Gastrocnemius medialis (tissue), 4 donors: ENCODE measurements around the gene CALN1. TPM values are rescaled to one million over a fixed set of nuclear protein-coding genes. Genes with fewer than 3 reads are reported as not detected.
A peak's percentile ranks its signal among the peaks of the same experiment; 100 is the strongest.

Experiments used
- ATAC-seq, 2 donors: fragments of 150-250 bp; one replicate each; pipeline ENCODE4 v1.9.1; 2016
- DNase-seq, 2 donors: peaks; one replicate each; pipeline ENCODE4 v3.0.0-alpha.2; 2019
- H3K27ac ChIP-seq, 4 donors: fragments of 200-600 bp; sonication (generic); 1 replicate in 1 of 4; 2 replicates in 3 of 4; pipeline ENCODE4 v1.5.1; 2016 to 2018; ENCODE audit warnings: mild to moderate bottlenecking in 2 of 4, moderate library complexity in 1 of 4
- H3K27me3 ChIP-seq, 3 donors: fragments of 200-600 bp; sonication (generic) in 2 of 3; 1 replicate in 1 of 3; 2 replicates in 2 of 3; pipeline versions ENCODE4 v1.5.1 to v1.6.0; 2016 to 2019; ENCODE audit warnings: mild to moderate bottlenecking in 1 of 3, moderate library complexity in 1 of 3
- H3K36me3 ChIP-seq, 2 donors: fragments of 200-600 bp; sonication (generic) in 1 of 2; one replicate each; pipeline ENCODE4 v1.5.1; 2017 to 2018
- H3K4me1 ChIP-seq, 2 donors: fragments of 200-600 bp; sonication (generic) in 1 of 2; one replicate each; pipeline ENCODE4 v1.5.1; 2016 to 2017; ENCODE audit warnings: mild to moderate bottlenecking in 2 of 2
- H3K4me3 ChIP-seq, 4 donors: fragments of 200-600 bp; sonication (generic) in 3 of 4; 1 replicate in 1 of 4; 2 replicates in 3 of 4; pipeline ENCODE4 v1.5.1; 2016 to 2019; ENCODE audit warnings: mild to moderate bottlenecking in 2 of 4
- H3K9me3 ChIP-seq, 3 donors: fragments of 200-600 bp; sonication (generic) in 2 of 3; 1 replicate in 1 of 3; 2 replicates in 2 of 3; pipeline ENCODE4 v1.5.1; 2016 to 2019
- CTCF ChIP-seq, 5 experiments: fragments of 450-650 bp in 3 of 5; fragments of 200-600 bp in 2 of 5; sonication (generic) in 2 of 5; IDR thresholded peaks in 4 of 5; conservative IDR thresholded peaks in 1 of 5; 1 replicate in 4 of 5; 2 replicates in 1 of 5; pipeline ENCODE4 v1.5.1; 2016 to 2019; ENCODE audit warnings: antibody characterized with exemption in 5 of 5, mild to moderate bottlenecking in 3 of 5, moderate library complexity in 3 of 5
- POLR2A ChIP-seq, 2 donors: fragments of 450-650 bp; IDR thresholded peaks; one replicate each; pipeline ENCODE4 v1.6.1; 2017; ENCODE audit warnings: antibody characterized with exemption in 2 of 2, mild to moderate bottlenecking in 2 of 2, moderate library complexity in 2 of 2
- in situ Hi-C, 4 donors: fragments of 200-750 bp; cut with MboI; loops; one replicate each; pipeline versions ENCODE4 v1.15.0 to v1.8.0; 2017; ENCODE audit warnings: low sequenced_read_pairs in 4 of 4
- intact Hi-C: fragments of 100-400 bp; cut with DNase I; formaldehyde crosslinking; loops from one replicate; pipeline ENCODE4 v1.15.1; 2023; ENCODE audit warnings: low total_unique reads
- total RNA-seq, 4 donors: library from RNA; depleted of rRNA; stranded (reverse); fragments of >200 nt; gene quantifications; one replicate each; pipeline versions ENCODE4 v1.1.0 to v1.2.3, GENCODE V29; 2016

Gene CALN1
- total RNA-seq, 4 donors from 2014 or later, result not detected

DNA sequence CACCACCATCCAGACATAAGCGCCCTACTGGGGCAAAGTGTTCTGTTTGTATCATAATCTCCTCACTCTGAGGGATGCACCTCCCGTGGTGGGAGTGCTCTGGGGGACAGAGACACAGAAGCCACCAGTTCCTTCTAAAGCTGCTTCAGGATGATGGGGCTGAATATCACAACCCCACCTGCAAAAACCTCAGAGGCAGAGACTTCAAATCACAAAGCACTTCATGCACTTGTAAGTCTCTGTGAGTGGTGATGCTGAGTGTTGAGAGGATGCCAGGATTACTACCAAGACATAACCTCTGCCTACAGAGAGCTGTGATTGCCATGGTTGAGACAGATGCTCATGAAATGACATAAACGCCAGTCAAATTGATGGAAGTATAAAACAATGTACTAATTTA lies 255.5 kb downstream of the CALN1 start:
- no peak overlapping the region for H3K27ac ChIP-seq
- DNase-seq (no peak), ATAC-seq (no peak)
- H3K9me3 ChIP-seq, result no peaks in the 10 kb centered on the region
- no peak overlapping the region for H3K4me3 ChIP-seq
- in situ Hi-C loops, result no loop called here
- TF ChIP-seq CTCF (IDR thresholded peaks at IDR 0.05 in 4 of 5, conservative IDR thresholded peaks at IDR 0.05 in 1 of 5), result no peak
- no peak for TF ChIP-seq POLR2A (IDR thresholded peaks at IDR 0.05)
- H3K4me1 ChIP-seq, result peaks cover 0 to 3% of the 10 kb centered on the region in 2 donors
- H3K36me3 ChIP-seq, result no peaks in the 10 kb centered on the region
- H3K27me3 ChIP-seq, result no peaks in the 10 kb centered on the region
- intact Hi-C loops, result no loop called here

DNA sequence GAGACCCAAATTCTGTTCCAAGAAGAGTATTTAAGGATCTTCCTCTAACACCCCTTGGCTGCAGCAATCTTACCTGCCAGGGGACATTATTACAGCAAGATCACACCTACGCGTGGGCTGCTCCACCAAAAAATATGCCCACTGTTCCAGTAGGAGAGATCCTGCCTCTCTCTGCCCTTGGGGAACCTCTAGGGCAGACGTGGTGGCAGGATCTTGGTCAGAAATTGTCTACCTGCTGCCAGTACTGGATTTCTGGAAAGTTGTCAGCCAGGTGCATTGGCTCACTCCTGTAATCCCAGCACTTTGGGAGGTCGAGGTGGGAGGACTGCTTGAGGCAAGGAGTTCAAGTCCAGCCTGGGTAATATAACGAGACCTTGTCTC lies 259.0 kb downstream of the CALN1 start:
- in situ Hi-C loops (no loop called here), intact Hi-C loops (no loop called here)
- H3K4me3 ChIP-seq, result no peak overlapping the region
- ATAC-seq, result no peak
- TF ChIP-seq POLR2A (IDR thresholded peaks at IDR 0.05) (no peak), CTCF (IDR thresholded peaks at IDR 0.05 in 4 of 5, conservative IDR thresholded peaks at IDR 0.05 in 1 of 5) (no peak)
- no peaks in the 10 kb centered on the region for H3K27me3 ChIP-seq
- H3K36me3 ChIP-seq, result no peaks in the 10 kb centered on the region
- peaks cover 0 to 3% of the 10 kb centered on the region in 2 donors for H3K4me1 ChIP-seq
- peak overlapping the region in 1 of 4 donors; percentile 40 for H3K27ac ChIP-seq
- no peaks in the 10 kb centered on the region for H3K9me3 ChIP-seq
- no peak for DNase-seq

DNA sequence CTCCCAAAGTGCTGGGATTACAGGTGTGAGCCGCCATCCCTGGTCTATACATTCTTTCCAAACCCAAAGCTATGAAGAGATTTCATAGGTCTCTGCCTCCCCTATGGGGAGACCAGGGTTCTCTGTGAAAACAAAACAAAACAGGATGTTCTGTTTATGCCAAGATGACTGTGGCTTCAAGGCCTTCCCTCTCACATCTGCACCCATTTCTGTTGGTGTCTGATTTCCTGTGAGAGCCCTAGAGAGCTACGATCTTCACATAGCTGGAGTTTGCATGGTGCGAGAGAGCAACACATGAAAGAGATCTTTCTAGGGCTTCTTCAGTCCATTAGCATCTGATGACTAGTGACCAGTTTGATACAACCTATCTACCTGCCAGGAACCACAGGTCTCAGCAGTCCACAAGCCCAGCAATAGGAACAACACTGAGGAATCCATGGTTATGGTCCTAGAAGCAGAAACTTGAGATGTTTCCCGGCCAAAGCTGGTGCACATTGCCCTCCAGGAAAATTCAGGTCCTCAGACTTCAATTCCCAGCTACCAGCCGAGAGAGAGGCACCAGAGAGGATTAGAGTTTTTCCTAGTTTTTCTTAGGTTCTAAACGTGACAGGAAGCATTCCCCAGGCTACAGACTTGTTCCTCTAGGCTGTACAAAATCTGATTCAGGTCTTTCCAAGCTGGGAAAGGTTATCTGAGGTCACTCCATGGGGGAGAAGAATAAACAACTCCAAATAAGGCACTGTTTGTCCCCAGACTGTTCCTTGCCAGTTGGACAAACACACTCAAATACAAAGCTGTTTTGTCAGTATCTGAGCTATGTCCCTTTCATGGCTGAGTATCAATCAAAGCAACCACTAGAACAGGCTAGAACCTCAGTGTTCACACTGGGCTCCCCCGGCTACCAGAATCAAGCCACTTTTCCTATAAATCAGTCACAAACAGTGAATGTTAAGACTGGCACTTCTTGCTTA lies 259.7 kb downstream of the CALN1 start:
- H3K36me3 ChIP-seq, result no peaks in the 10 kb centered on the region
- H3K27ac ChIP-seq, result peak overlapping the region in 1 of 4 donors; percentile 46
- intact Hi-C loops, result no loop called here
- peaks cover 0 to 3% of the 10 kb centered on the region in 2 donors for H3K4me1 ChIP-seq
- peak; percentile 46 to 75 for ATAC-seq
- no peaks in the 10 kb centered on the region for H3K27me3 ChIP-seq
- no peaks in the 10 kb centered on the region for H3K9me3 ChIP-seq
- TF ChIP-seq CTCF (IDR thresholded peaks at IDR 0.05 in 4 of 5, conservative IDR thresholded peaks at IDR 0.05 in 1 of 5) (no peak), POLR2A (IDR thresholded peaks at IDR 0.05) (no peak)
- no peak overlapping the region for H3K4me3 ChIP-seq
- in situ Hi-C loops, result no loop called here
- no peak for DNase-seq

- in situ Hi-C loops (no loop called here), intact Hi-C loops (no loop called here)
- no peak overlapping the region for H3K27ac ChIP-seq
- H3K4me1 ChIP-seq, result no peaks in the 10 kb centered on the region
- H3K9me3 ChIP-seq, result no peaks in the 10 kb centered on the region
- no peaks in the 10 kb centered on the region for H3K27me3 ChIP-seq
- TF ChIP-seq CTCF (IDR thresholded peaks at IDR 0.05 in 4 of 5, conservative IDR thresholded peaks at IDR 0.05 in 1 of 5) (no peak), POLR2A (IDR thresholded peaks at IDR 0.05) (no peak)
- H3K4me3 ChIP-seq, result no peak overlapping the region
- H3K36me3 ChIP-seq, result no peaks in the 10 kb centered on the region
- ATAC-seq (no peak), DNase-seq (no peak)
These were observed 271.6 kb downstream of the CALN1 start for GRCh38 chr7:72140566-72140965.
